Endothelial cell of umbilical vein (primary cell): ENCODE data around the gene THAP3.

Experiments used
- EZH2 ChIP-seq: IDR thresholded peaks from 2 replicates; pipeline ENCODE4 v1.6.1; 2012; ENCODE audit warnings: borderline replicate concordance, low read depth, mild to moderate bottlenecking, moderate library complexity, low read length, inconsistent platforms; ENCODE audit not compliant: severe bottlenecking
- GATA2 ChIP-seq: IDR thresholded peaks from 2 replicates; pipeline ENCODE4 v1.7.0; 2011; ENCODE audit warnings: low read depth, mild to moderate bottlenecking, moderate library complexity, mixed read lengths, low read length; ENCODE audit not compliant: insufficient read length, insufficient read depth
- JUN ChIP-seq: IDR thresholded peaks from 2 replicates; pipeline ENCODE4 v1.6.1; 2011; ENCODE audit warnings: borderline replicate concordance, low read depth; ENCODE audit not compliant: insufficient read length, insufficient read depth
- MAX ChIP-seq: IDR thresholded peaks from 2 replicates; pipeline ENCODE4 v1.6.1; 2011; ENCODE audit not compliant: insufficient read depth, insufficient read length
- MYC ChIP-seq: IDR thresholded peaks from one replicate; pipeline ENCODE4 v1.6.1; 2011; ENCODE audit warnings: mild to moderate bottlenecking, low read depth, low read length
- POLR2A ChIP-seq: IDR thresholded peaks from 2 replicates; pipeline ENCODE4 v1.6.1; 2012; ENCODE audit warnings: low read depth, mild to moderate bottlenecking, control low read depth, low read length
- POLR2AphosphoS5 ChIP-seq: IDR thresholded peaks from 2 replicates; pipeline ENCODE4 v1.6.1; 2012; ENCODE audit warnings: low read depth, mild to moderate bottlenecking, control low read depth, low read length, moderate library complexity; ENCODE audit not compliant: insufficient read depth
- TF ChIP-seq, protein P1 (sequence below), 2 donors: IDR thresholded peaks; 1 replicate in 1 of 2; 2 replicates in 1 of 2; pipeline ENCODE4 v1.5.1; 2011; ENCODE audit warnings: low read length in 2 of 2, mild to moderate bottlenecking in 2 of 2, moderate library complexity in 2 of 2, control low read depth in 1 of 2, inconsistent platforms in 1 of 2, low read depth in 1 of 2; ENCODE audit not compliant: insufficient read depth in 1 of 2; ENCODE audit errors: extremely low read depth in 1 of 2

DNA sequence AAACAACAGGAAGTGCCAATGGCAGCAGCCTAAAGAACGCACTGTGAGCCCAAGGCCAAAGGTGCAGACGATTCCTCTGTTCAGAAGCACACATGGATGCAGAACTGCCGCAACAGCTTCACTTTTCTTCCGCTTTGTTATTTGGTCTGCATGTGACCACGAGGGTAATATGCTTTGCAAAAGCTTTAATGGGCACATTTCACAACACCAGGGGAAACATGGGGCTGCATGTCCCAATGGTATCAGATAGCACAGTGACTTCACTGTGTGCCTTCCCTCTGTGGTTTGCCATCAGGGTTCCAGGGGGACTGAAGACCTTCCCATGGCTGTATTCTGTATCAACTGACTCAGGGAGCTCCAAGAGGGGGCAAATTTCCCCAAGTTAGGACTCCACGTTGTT, 28.3 kb downstream of the THAP3 start:
- TF ChIP-seq, protein P1, sequence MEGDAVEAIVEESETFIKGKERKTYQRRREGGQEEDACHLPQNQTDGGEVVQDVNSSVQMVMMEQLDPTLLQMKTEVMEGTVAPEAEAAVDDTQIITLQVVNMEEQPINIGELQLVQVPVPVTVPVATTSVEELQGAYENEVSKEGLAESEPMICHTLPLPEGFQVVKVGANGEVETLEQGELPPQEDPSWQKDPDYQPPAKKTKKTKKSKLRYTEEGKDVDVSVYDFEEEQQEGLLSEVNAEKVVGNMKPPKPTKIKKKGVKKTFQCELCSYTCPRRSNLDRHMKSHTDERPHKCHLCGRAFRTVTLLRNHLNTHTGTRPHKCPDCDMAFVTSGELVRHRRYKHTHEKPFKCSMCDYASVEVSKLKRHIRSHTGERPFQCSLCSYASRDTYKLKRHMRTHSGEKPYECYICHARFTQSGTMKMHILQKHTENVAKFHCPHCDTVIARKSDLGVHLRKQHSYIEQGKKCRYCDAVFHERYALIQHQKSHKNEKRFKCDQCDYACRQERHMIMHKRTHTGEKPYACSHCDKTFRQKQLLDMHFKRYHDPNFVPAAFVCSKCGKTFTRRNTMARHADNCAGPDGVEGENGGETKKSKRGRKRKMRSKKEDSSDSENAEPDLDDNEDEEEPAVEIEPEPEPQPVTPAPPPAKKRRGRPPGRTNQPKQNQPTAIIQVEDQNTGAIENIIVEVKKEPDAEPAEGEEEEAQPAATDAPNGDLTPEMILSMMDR (IDR thresholded peaks at IDR 0.05; ENCODE audit: extremely low read depth in 1 of 2, insufficient read depth in 1 of 2, low read depth in 1 of 2, low read length in 2 of 2), result no peak
- TF ChIP-seq MYC, result no peak
- no peak for TF ChIP-seq POLR2A
- no peak for TF ChIP-seq POLR2AphosphoS5
- no peak for TF ChIP-seq MAX
- TF ChIP-seq EZH2, result no peak
- TF ChIP-seq JUN, result no peak
- TF ChIP-seq GATA2, result no peak
